Osteocyte (in vitro differentiated cells): Measurements from ENCODE around the gene GJC3. TPM values are rescaled to one million over a fixed set of nuclear protein-coding genes. Genes with fewer than 3 reads are reported as not detected.
A peak's percentile ranks its signal among the peaks of the same experiment; 100 is the strongest.
"Not testable (repeated sequence)": the region's sequence is repeated elsewhere in the genome, so short reads cannot be mapped to it uniquely, and the experiment has no call there.

Experiments used
- DNase-seq: peaks from one replicate; pipeline ENCODE4 v3.0.0; 2021; ENCODE audit warnings: mixed read lengths; ENCODE audit not compliant: unreplicated experiment; ENCODE audit errors: extremely low spot score
- H3K27ac Mint-ChIP-seq: one replicate; pipeline ENCODE4 v1.8.0; 2021; ENCODE audit warnings: mild to moderate bottlenecking, mixed read lengths; ENCODE audit not compliant: unreplicated experiment
- H3K27me3 Mint-ChIP-seq: one replicate; pipeline ENCODE4 v1.8.0; 2021; ENCODE audit warnings: mixed read lengths; ENCODE audit not compliant: unreplicated experiment
- H3K36me3 Mint-ChIP-seq: one replicate; pipeline ENCODE4 v1.8.0; 2021; ENCODE audit warnings: mixed read lengths; ENCODE audit not compliant: unreplicated experiment
- H3K4me1 Mint-ChIP-seq: one replicate; pipeline ENCODE4 v1.8.0; 2021; ENCODE audit warnings: mixed read lengths; ENCODE audit not compliant: unreplicated experiment
- H3K4me3 Mint-ChIP-seq: one replicate; pipeline ENCODE4 v1.8.0; 2021; ENCODE audit warnings: mild to moderate bottlenecking, moderate library complexity, mixed read lengths; ENCODE audit not compliant: unreplicated experiment
- H3K9me3 Mint-ChIP-seq: one replicate; pipeline ENCODE4 v1.8.0; 2021; ENCODE audit warnings: mixed read lengths; ENCODE audit not compliant: unreplicated experiment
- CTCF ChIP-seq: fragments of 200-600 bp; sonication (generic); IDR thresholded peaks from 2 replicates; pipeline ENCODE4 v1.5.0; 2021; ENCODE audit warnings: antibody characterized with exemption, mild to moderate bottlenecking, moderate library complexity
- total RNA-seq: library from RNA; stranded (reverse); gene quantifications from 2 replicates; pipeline ENCODE4 v1.2.1, GENCODE V29; 2021

Gene GJC3
- total RNA-seq, 1 donor from 2014 or later: not detected

- H3K9me3 Mint-ChIP-seq: peaks cover 4% of the 10 kb centered on the region
- TF ChIP-seq CTCF: no peak
- no peak overlapping the region for H3K27ac Mint-ChIP-seq
- no peak for DNase-seq
- no peak overlapping the region for H3K4me3 Mint-ChIP-seq
- H3K4me1 Mint-ChIP-seq: no peaks in the 10 kb centered on the region
- H3K27me3 Mint-ChIP-seq: peaks cover 19% of the 10 kb centered on the region
- H3K36me3 Mint-ChIP-seq: no peaks in the 10 kb centered on the region
These were observed 24.2 kb upstream of the GJC3 start for GRCh38 chr7:99953649-99954048.

- H3K4me3 Mint-ChIP-seq, H3K27ac Mint-ChIP-seq, H3K36me3 Mint-ChIP-seq, H3K9me3 Mint-ChIP-seq, DNase-seq, H3K4me1 Mint-ChIP-seq: not testable (repeated sequence)
- H3K27me3 Mint-ChIP-seq: peaks cover 19% of the 10 kb centered on the region
These were observed 23.2 kb upstream of the GJC3 start for GRCh38 chr7:99952649-99953048.

GRCh38 chr7:99950819-99951218 is 21.4 kb upstream of the GJC3 start:
- H3K27me3 Mint-ChIP-seq, H3K4me3 Mint-ChIP-seq, H3K27ac Mint-ChIP-seq, H3K36me3 Mint-ChIP-seq, DNase-seq, H3K9me3 Mint-ChIP-seq, H3K4me1 Mint-ChIP-seq: not testable (repeated sequence)

GRCh38 chr7:99949645-99950228 is 20.3 kb upstream of the GJC3 start:
- no peak overlapping the region for H3K4me3 Mint-ChIP-seq
- no peak overlapping the region for H3K27ac Mint-ChIP-seq
- peak; percentile 15 for TF ChIP-seq CTCF
- H3K27me3 Mint-ChIP-seq: peaks cover 3% of the 10 kb centered on the region
- DNase-seq: no peak
- peaks cover 4% of the 10 kb centered on the region for H3K9me3 Mint-ChIP-seq
- H3K4me1 Mint-ChIP-seq: no peaks in the 10 kb centered on the region
- no peaks in the 10 kb centered on the region for H3K36me3 Mint-ChIP-seq

- Mint-ChIP-seq H3K4me1 (no peaks in the 10 kb centered on the region), H3K36me3 (no peaks in the 10 kb centered on the region), H3K4me3 (no peak overlapping the region), H3K27me3 (peaks cover 15% of the 10 kb centered on the region), H3K27ac (no peak overlapping the region), H3K9me3 (peaks cover 4% of the 10 kb centered on the region)
- TF ChIP-seq CTCF: no peak
- DNase-seq: no peak
These were observed 18.2 kb upstream of the GJC3 start for GRCh38 chr7:99947608-99948007.

- no peak overlapping the region for H3K4me3 Mint-ChIP-seq
- H3K36me3 Mint-ChIP-seq: no peaks in the 10 kb centered on the region
- no peak for TF ChIP-seq CTCF
- no peaks in the 10 kb centered on the region for H3K4me1 Mint-ChIP-seq
- H3K27ac Mint-ChIP-seq: no peak overlapping the region
- H3K9me3 Mint-ChIP-seq: peaks cover 2% of the 10 kb centered on the region
- peaks cover 18% of the 10 kb centered on the region for H3K27me3 Mint-ChIP-seq
- DNase-seq: no peak
These were observed 15.2 kb upstream of the GJC3 start for GRCh38 chr7:99944497-99945070.
